Activated CD4-positive, alpha-beta T cell treated with anti-CD3 and anti-CD28 coated beads, Interleukin-2, amount 10 ng/mL, durations not matched to agents 7 days and 5 days (primary cell): Measurements from ENCODE around the gene ALPK3. TPM values are rescaled to one million over a fixed set of nuclear protein-coding genes. Genes with fewer than 3 reads are reported as not detected.

Experiments
- CTCF ChIA-PET: fragments of 350-600 bp; sonication (Branson Sonifier 250); formaldehyde crosslinking; loops from one replicate; lab custom pipeline; 2021; ENCODE audit warnings: antibody characterized with exemption; lab: Charles Lee
- POLR2A ChIA-PET: fragments of 350-600 bp; sonication (Branson Sonifier 250); formaldehyde crosslinking; loops from one replicate; lab custom pipeline; 2021; ENCODE audit warnings: antibody characterized with exemption; lab: Charles Lee
- DNase-seq: peaks from one replicate; pipeline ENCODE4 v3.0.0-alpha.2; 2020
- H3K27ac Mint-ChIP-seq: one replicate; pipeline ENCODE4 v1.8.0; 2021; ENCODE audit warnings: mild to moderate bottlenecking, moderate library complexity, mixed read lengths
- H3K27me3 Mint-ChIP-seq: one replicate; pipeline ENCODE4 v1.8.0; 2021; ENCODE audit warnings: mixed read lengths
- H3K36me3 Mint-ChIP-seq: one replicate; pipeline ENCODE4 v1.8.0; 2021; ENCODE audit warnings: low read depth, mixed read lengths
- H3K4me1 Mint-ChIP-seq: one replicate; pipeline ENCODE4 v1.8.0; 2021; ENCODE audit warnings: mixed read lengths
- H3K4me3 Mint-ChIP-seq: one replicate; pipeline ENCODE4 v1.8.0; 2021; ENCODE audit warnings: mild to moderate bottlenecking, moderate library complexity, mixed read lengths
- H3K9me3 Mint-ChIP-seq: one replicate; pipeline ENCODE4 v1.8.0; 2021; ENCODE audit warnings: mixed read lengths
- total RNA-seq, 2 experiments: library from RNA; stranded (reverse); gene quantifications; one replicate each; pipeline ENCODE4 v1.2.3, GENCODE V29; 2021

The ALPK3 gene
- total RNA-seq, 2 experiments from 2014 or later = 0.15 to 0.27 TPM

GRCh38 chr15:84886211-84886983 lies 69.2 kb downstream of the ALPK3 start:
- Mint-ChIP-seq H3K27ac (no peak overlapping the region), H3K27me3 (no peaks in the 10 kb centered on the region), H3K4me1 (no peaks in the 10 kb centered on the region), H3K9me3 (no peaks in the 10 kb centered on the region), H3K36me3 (no peaks in the 10 kb centered on the region), H3K4me3 (no peak overlapping the region)
- CTCF ChIA-PET = interaction anchor here (1.1 kb wide), 1 partner anchor 94 kb away, joined by 3 read pairs; no protein-coding TSS in a partner anchor
- POLR2A ChIA-PET = no interaction called here
- DNase-seq = no peak

- H3K27me3 Mint-ChIP-seq = no peaks in the 10 kb centered on the region
- no peak overlapping the region for H3K27ac Mint-ChIP-seq
- H3K4me1 Mint-ChIP-seq = no peaks in the 10 kb centered on the region
- H3K4me3 Mint-ChIP-seq = no peak overlapping the region
- ChIA-PET POLR2A (no interaction called here), CTCF (interaction anchor here (1.1 kb wide), 1 partner anchor 94 kb away, joined by 3 read pairs; no protein-coding TSS in a partner anchor)
- H3K9me3 Mint-ChIP-seq = no peaks in the 10 kb centered on the region
- H3K36me3 Mint-ChIP-seq = no peaks in the 10 kb centered on the region
- DNase-seq = no peak
Measured at GRCh38 chr15:84886984-84887299, 69.8 kb downstream of the ALPK3 start.

- DNase-seq = no peak
- ChIA-PET POLR2A (no interaction called here), CTCF (interaction anchor here (0.6 to 1.6 kb wide), 6 partner anchors 10 to 849 kb away, joined by 3 to 6 read pairs (median 4); no protein-coding TSS in a partner anchor)
- no peaks in the 10 kb centered on the region for H3K9me3 Mint-ChIP-seq
- no peak overlapping the region for H3K27ac Mint-ChIP-seq
- H3K4me3 Mint-ChIP-seq = no peak overlapping the region
- no peaks in the 10 kb centered on the region for H3K4me1 Mint-ChIP-seq
- no peaks in the 10 kb centered on the region for H3K36me3 Mint-ChIP-seq
- H3K27me3 Mint-ChIP-seq = no peaks in the 10 kb centered on the region
Measured at GRCh38 chr15:84887938-84888337, 70.8 kb downstream of the ALPK3 start.

- POLR2A ChIA-PET = no interaction called here
- no peak overlapping the region for H3K4me3 Mint-ChIP-seq
- H3K27me3 Mint-ChIP-seq = no peaks in the 10 kb centered on the region
- H3K4me1 Mint-ChIP-seq = no peaks in the 10 kb centered on the region
- no peak for DNase-seq
- CTCF ChIA-PET = interaction anchor here (0.6 to 1.6 kb wide), 6 partner anchors 10 to 850 kb away, joined by 3 to 6 read pairs (median 4); no protein-coding TSS in a partner anchor
- no peak overlapping the region for H3K27ac Mint-ChIP-seq
- H3K9me3 Mint-ChIP-seq = no peaks in the 10 kb centered on the region
- no peaks in the 10 kb centered on the region for H3K36me3 Mint-ChIP-seq
Measured at GRCh38 chr15:84888639-84889038, 71.5 kb downstream of the ALPK3 start.

GRCh38 chr15:84889313-84889990 lies 72.3 kb downstream of the ALPK3 start:
- POLR2A ChIA-PET = no interaction called here
- CTCF ChIA-PET = no interaction called here
- Mint-ChIP-seq H3K27ac (peak overlapping the region; percentile 41), H3K27me3 (no peaks in the 10 kb centered on the region), H3K9me3 (no peaks in the 10 kb centered on the region), H3K4me3 (no peak overlapping the region), H3K4me1 (no peaks in the 10 kb centered on the region), H3K36me3 (no peaks in the 10 kb centered on the region)
- DNase-seq = no peak

- CTCF ChIA-PET = interaction anchor here (0.6 kb wide), 1 partner anchor 17 kb away, joined by 3 read pairs; no protein-coding TSS in a partner anchor
- H3K27me3 Mint-ChIP-seq = no peaks in the 10 kb centered on the region
- no peaks in the 10 kb centered on the region for H3K9me3 Mint-ChIP-seq
- POLR2A ChIA-PET = no interaction called here
- no peak overlapping the region for H3K27ac Mint-ChIP-seq
- H3K4me1 Mint-ChIP-seq = no peaks in the 10 kb centered on the region
- no peaks in the 10 kb centered on the region for H3K36me3 Mint-ChIP-seq
- no peak for DNase-seq
- no peak overlapping the region for H3K4me3 Mint-ChIP-seq
Measured at GRCh38 chr15:84889991-84890669, 73.0 kb downstream of the ALPK3 start.

GRCh38 chr15:84890670-84891162 lies 73.6 kb downstream of the ALPK3 start:
- Mint-ChIP-seq H3K4me1 (no peaks in the 10 kb centered on the region), H3K36me3 (no peaks in the 10 kb centered on the region), H3K27ac (no peak overlapping the region), H3K9me3 (no peaks in the 10 kb centered on the region), H3K27me3 (no peaks in the 10 kb centered on the region), H3K4me3 (no peak overlapping the region)
- ChIA-PET POLR2A (no interaction called here), CTCF (interaction anchor here (0.6 kb wide), 1 partner anchor 17 kb away, joined by 3 read pairs; no protein-coding TSS in a partner anchor)
- no peak for DNase-seq

GRCh38 chr15:84891339-84891738 lies 74.2 kb downstream of the ALPK3 start:
- Mint-ChIP-seq H3K36me3 (no peaks in the 10 kb centered on the region), H3K27ac (no peak overlapping the region), H3K4me1 (no peaks in the 10 kb centered on the region), H3K4me3 (no peak overlapping the region), H3K9me3 (no peaks in the 10 kb centered on the region), H3K27me3 (peaks cover 3% of the 10 kb centered on the region)
- DNase-seq = no peak
- ChIA-PET CTCF (interaction anchor here (0.7 to 1.2 kb wide), 2 partner anchors 13 to 22 kb away, joined by 3 read pairs; no protein-coding TSS in a partner anchor), POLR2A (no interaction called here)

- H3K4me3 Mint-ChIP-seq = no peak overlapping the region
- ChIA-PET CTCF (no interaction called here), POLR2A (no interaction called here)
- no peaks in the 10 kb centered on the region for H3K36me3 Mint-ChIP-seq
- H3K4me1 Mint-ChIP-seq = no peaks in the 10 kb centered on the region
- DNase-seq = no peak
- peaks cover 6% of the 10 kb centered on the region for H3K27me3 Mint-ChIP-seq
- no peak overlapping the region for H3K27ac Mint-ChIP-seq
- no peaks in the 10 kb centered on the region for H3K9me3 Mint-ChIP-seq
Measured at GRCh38 chr15:84892786-84893307, 75.7 kb downstream of the ALPK3 start.

- Mint-ChIP-seq H3K4me3 (no peak overlapping the region), H3K27me3 (peaks cover 7% of the 10 kb centered on the region), H3K27ac (no peak overlapping the region), H3K36me3 (no peaks in the 10 kb centered on the region), H3K9me3 (no peaks in the 10 kb centered on the region), H3K4me1 (no peaks in the 10 kb centered on the region)
- POLR2A ChIA-PET = no interaction called here
- no peak for DNase-seq
- CTCF ChIA-PET = no interaction called here
Measured at GRCh38 chr15:84893607-84894006, 76.5 kb downstream of the ALPK3 start.

- no peaks in the 10 kb centered on the region for H3K36me3 Mint-ChIP-seq
- ChIA-PET POLR2A (no interaction called here), CTCF (no interaction called here)
- no peaks in the 10 kb centered on the region for H3K9me3 Mint-ChIP-seq
- H3K4me3 Mint-ChIP-seq = no peak overlapping the region
- peaks cover 18% of the 10 kb centered on the region for H3K27me3 Mint-ChIP-seq
- no peaks in the 10 kb centered on the region for H3K4me1 Mint-ChIP-seq
- DNase-seq = no peak
- H3K27ac Mint-ChIP-seq = no peak overlapping the region
Measured at GRCh38 chr15:84894736-84895425, 77.7 kb downstream of the ALPK3 start.

- peaks cover 20% of the 10 kb centered on the region for H3K27me3 Mint-ChIP-seq
- H3K9me3 Mint-ChIP-seq = peaks cover 3% of the 10 kb centered on the region
- DNase-seq = no peak
- no peaks in the 10 kb centered on the region for H3K4me1 Mint-ChIP-seq
- ChIA-PET POLR2A (no interaction called here), CTCF (no interaction called here)
- no peak overlapping the region for H3K27ac Mint-ChIP-seq
- H3K4me3 Mint-ChIP-seq = no peak overlapping the region
- no peaks in the 10 kb centered on the region for H3K36me3 Mint-ChIP-seq
Measured at GRCh38 chr15:84898761-84899160, 81.6 kb downstream of the ALPK3 start.
